ENCODE data around the gene FAM9C. TPM values are rescaled to one million over a fixed set of nuclear protein-coding genes. Genes with fewer than 3 reads are reported as not detected.
"Not testable (repeated sequence)": the region's sequence is repeated elsewhere in the genome, so short reads cannot be mapped to it uniquely, and the experiment has no call there.

FAM9C gene
- total and polyA plus RNA-seq, 2 of the 4 experiments (the other 2 are of a cell fraction): not detected

DNA sequence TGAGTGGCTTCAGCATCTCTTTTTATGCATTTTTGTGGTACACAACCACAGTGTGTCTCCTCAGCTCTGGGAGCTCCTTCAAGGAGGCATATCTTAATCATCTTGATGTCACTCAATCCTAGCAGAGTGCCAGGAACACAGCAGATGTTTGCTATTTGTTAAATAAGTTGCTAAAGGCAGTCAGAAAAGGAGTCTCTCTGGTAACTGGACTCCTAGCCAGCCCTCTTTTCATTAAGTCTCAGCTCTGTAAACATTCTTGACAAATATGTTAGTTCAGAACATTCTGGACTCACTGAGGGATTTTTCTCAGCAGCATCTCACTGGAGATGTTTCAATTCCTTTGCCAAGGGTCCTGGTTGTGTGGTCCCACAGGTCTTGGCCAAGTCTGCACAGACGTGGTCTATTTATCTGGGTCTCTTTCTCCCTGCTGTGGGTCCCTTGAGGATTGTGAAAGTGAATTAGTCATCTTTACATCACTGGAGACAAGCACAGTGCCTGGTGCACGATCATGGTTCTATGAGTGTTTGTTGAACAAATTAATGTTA, 20.3 kb upstream of the FAM9C start:
- Histone ChIP-seq H3K14ac (replicated peaks; ENCODE audit: low read depth, low read length) (no peak overlapping the region), H3K23ac (ENCODE audit: low read depth, low read length) (no peak overlapping the region), H3K27me3 (ENCODE audit: control insufficient read depth, insufficient read depth, low read length) (no peaks in the 10 kb centered on the region), H3K4me3 (ENCODE audit: insufficient read depth, low read depth, low read length) (no peak overlapping the region), H4K8ac (ENCODE audit: low read depth in 2 of 2, low read length in 2 of 2) (no peak overlapping the region), H2BK120ac (ENCODE audit: low read depth, low read length) (peak overlapping the region; percentile 3; the same call in 1 of the 2 replicates), H3K9me1 (ENCODE audit: insufficient read depth, low read length) (no peaks in the 10 kb centered on the region), H3K4ac (ENCODE audit: low read depth, low read length) (no peak overlapping the region), H2AK9ac (replicated peaks; ENCODE audit: low read depth, low read length, poor library complexity) (no peak overlapping the region), H4K20me1 (ENCODE audit: insufficient read depth, low read length) (no peaks in the 10 kb centered on the region), H4K91ac (ENCODE audit: insufficient read depth, low read depth, low read length) (no peak overlapping the region), H3K4me2 (ENCODE audit: low read depth, low read length) (no peak overlapping the region), H3K27ac (ENCODE audit: insufficient read depth, low read length) (peak overlapping the region; percentile 54; the same call in 1 of the 2 replicates), H3K18ac (ENCODE audit: low read depth, low read length) (peak overlapping the region; percentile 41), H2AK5ac (ENCODE audit: low read depth, low read length) (no peak overlapping the region), H2BK20ac (ENCODE audit: low read depth, low read length) (peak overlapping the region; percentile 16), H3K56ac (ENCODE audit: extremely low read depth, insufficient read depth, low read length) (no peak overlapping the region), H3K79me1 (ENCODE audit: low read depth in 1 of 2, low read length in 2 of 2) (no peaks in the 10 kb centered on the region), H3K9ac (ENCODE audit: low read depth, low read length) (no peak overlapping the region), H4K5ac (ENCODE audit: low read depth, low read length) (no peak overlapping the region), H2AFZ (replicated peaks; ENCODE audit: low read length, poor library complexity) (no peak overlapping the region), H3K9me3 (ENCODE audit: control insufficient read depth, insufficient read depth, low read length) (peaks cover 3% of the 10 kb centered on the region; the same call in 1 of the 2 replicates), H3K4me1 (ENCODE audit: control insufficient read depth, insufficient read depth, low read length) (peaks cover 5% of the 10 kb centered on the region), H2BK5ac (ENCODE audit: low read depth, low read length, poor library complexity, severe bottlenecking) (no peak overlapping the region), H2BK15ac (ENCODE audit: low read depth, low read length) (no peak overlapping the region; the same call in 2 of the 3 replicates), H3K36me3 (ENCODE audit: control insufficient read depth, insufficient read depth, low read length) (no peaks in the 10 kb centered on the region)
- DNase-seq: peak; percentile 46
- WGBS, 2 experiments (ENCODE audit: extremely low coverage in 2 of 2, insufficient read length in 1 of 2): no CpG with 5 or more reads among the region's 2 CpGs
- no TSS peak for BruUV-seq (replicated peaks)
- TF ChIP-seq CEBPB (IDR thresholded peaks at IDR 0.05; ENCODE audit: low read depth, low read length): 0 out of 2 replicates have a peak, but pooled peaks have one; percentile 21
- TF ChIP-seq CHD1 (IDR thresholded peaks at IDR 0.05; ENCODE audit: low read depth, low read length): no peak
- no peak for TF ChIP-seq RCOR1 (IDR thresholded peaks at IDR 0.05; ENCODE audit: insufficient replicate concordance, low read length)
- TF ChIP-seq BHLHE40 (IDR thresholded peaks at IDR 0.05; ENCODE audit: low read depth, low read length): no peak
- ChIA-PET CTCF (interaction anchor here (0.5 kb wide), 1 partner anchor 105 kb away, joined by 4 read pairs; no protein-coding TSS in a partner anchor), POLR2A (ENCODE audit: unreplicated experiment) (no interaction called here)
- peak; percentile 64 for ATAC-seq (ENCODE audit: low read depth)
- intact Hi-C loops (cut with micrococcal nuclease) (no loop called here), dilution Hi-C loops (cut with HindIII; ENCODE audit: low sequenced_read_pairs, unreplicated experiment) (no loop called here), in situ Hi-C loops (cut with MboI; ENCODE audit: low sequenced_read_pairs) (no loop called here)

DNA sequence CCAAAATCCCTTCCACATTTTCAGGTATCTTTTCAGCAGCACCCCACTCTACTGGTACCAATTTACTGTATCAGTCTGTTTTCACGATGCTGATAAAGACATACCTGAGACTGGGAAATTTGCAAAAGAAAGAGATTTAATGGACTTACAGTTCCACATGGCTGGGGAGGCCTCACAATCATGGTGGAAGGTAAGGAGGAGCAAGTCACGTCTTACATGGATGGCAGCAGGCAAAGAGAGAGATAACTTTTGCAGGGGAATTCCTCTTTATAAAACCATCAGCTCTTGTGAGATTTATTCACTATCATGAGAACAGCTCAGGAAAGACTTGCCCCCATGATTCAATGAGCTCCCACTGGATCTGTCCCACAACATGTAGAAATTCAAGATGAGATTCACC, 18.7 kb upstream of the FAM9C start:
- H2BK120ac ChIP-seq (ENCODE audit: low read depth, low read length); dilution Hi-C loops (cut with HindIII; ENCODE audit: low sequenced_read_pairs, unreplicated experiment); H3K9me1 ChIP-seq (ENCODE audit: insufficient read depth, low read length); H2BK5ac ChIP-seq (ENCODE audit: low read depth, low read length, poor library complexity, severe bottlenecking); H3K4ac ChIP-seq (ENCODE audit: low read depth, low read length); intact Hi-C loops (cut with micrococcal nuclease); H4K20me1 ChIP-seq (ENCODE audit: insufficient read depth, low read length); H3K4me1 ChIP-seq (ENCODE audit: control insufficient read depth, insufficient read depth, low read length); H3K9me3 ChIP-seq (ENCODE audit: control insufficient read depth, insufficient read depth, low read length); H2BK20ac ChIP-seq (ENCODE audit: low read depth, low read length); ATAC-seq (ENCODE audit: low read depth); H3K56ac ChIP-seq (ENCODE audit: extremely low read depth, insufficient read depth, low read length); DNase-seq; BruUV-seq (replicated peaks); H3K18ac ChIP-seq (ENCODE audit: low read depth, low read length); POLR2A ChIA-PET (ENCODE audit: unreplicated experiment); H3K23ac ChIP-seq (ENCODE audit: low read depth, low read length); H3K9ac ChIP-seq (ENCODE audit: low read depth, low read length); H3K79me1 ChIP-seq (ENCODE audit: low read depth in 1 of 2, low read length in 2 of 2); H2AK9ac ChIP-seq (replicated peaks; ENCODE audit: low read depth, low read length, poor library complexity); H3K36me3 ChIP-seq (ENCODE audit: control insufficient read depth, insufficient read depth, low read length); H3K14ac ChIP-seq (replicated peaks; ENCODE audit: low read depth, low read length); H4K8ac ChIP-seq (ENCODE audit: low read depth in 2 of 2, low read length in 2 of 2); H2AFZ ChIP-seq (replicated peaks; ENCODE audit: low read length, poor library complexity); H3K4me3 ChIP-seq (ENCODE audit: insufficient read depth, low read depth, low read length); H3K4me2 ChIP-seq (ENCODE audit: low read depth, low read length); in situ Hi-C loops (cut with MboI; ENCODE audit: low sequenced_read_pairs); H3K27ac ChIP-seq (ENCODE audit: insufficient read depth, low read length); H4K91ac ChIP-seq (ENCODE audit: insufficient read depth, low read depth, low read length); H2BK15ac ChIP-seq (ENCODE audit: low read depth, low read length); H2AK5ac ChIP-seq (ENCODE audit: low read depth, low read length); H3K27me3 ChIP-seq (ENCODE audit: control insufficient read depth, insufficient read depth, low read length); H4K5ac ChIP-seq (ENCODE audit: low read depth, low read length): not testable (repeated sequence)
- no CpG with 5 or more reads among the region's 2 CpGs for WGBS, 2 experiments (ENCODE audit: extremely low coverage in 2 of 2, insufficient read length in 1 of 2)
- CTCF ChIA-PET: interaction anchor here (0.6 kb wide), 1 partner anchor 98 kb away, joined by 3 read pairs; no protein-coding TSS in a partner anchor
